Body of pancreas (tissue), 4 donors: ENCODE results near the gene ABTB1.

ENCODE experiments used
- CTCF ChIP-seq, 7 experiments: fragments of 450-650 bp in 4 of 7; fragments of 200-600 bp in 3 of 7; sonication (generic) in 3 of 7; IDR thresholded peaks; one replicate each; pipeline ENCODE4 v1.5.1; 2016 to 2019; ENCODE audit warnings: antibody characterized with exemption in 7 of 7
- POLR2A ChIP-seq, 3 donors: fragments of 450-650 bp; IDR thresholded peaks; one replicate each; pipeline ENCODE4 v1.6.1; 2016; ENCODE audit warnings: antibody characterized with exemption in 3 of 3, mild to moderate bottlenecking in 2 of 3

GRCh38 chr3:127699416-127700300, 26.9 kb downstream of the ABTB1 start:
- TF ChIP-seq CTCF (IDR thresholded peaks at IDR 0.05) (no peak), POLR2A (IDR thresholded peaks at IDR 0.05) (no peak)
